Fibroblast of lung (primary cell): Measurements from ENCODE around the gene ERAS. TPM values are rescaled to one million over a fixed set of nuclear protein-coding genes. Genes with fewer than 3 reads are reported as not detected.

Experiments used
- DNase-seq, 2 donors: peaks; one replicate each; pipeline versions ENCODE4 v3.0.0 to v3.0.0-alpha.2; 2010; ENCODE audit warnings: low read depth in 2 of 2
- H2AFZ ChIP-seq: 2 replicates; pipeline ENCODE4 v1.5.1; 2012; ENCODE audit warnings: low read length, control low read depth, inconsistent platforms
- H3K27ac ChIP-seq: 2 replicates; pipeline ENCODE4 v1.5.1; 2011; ENCODE audit warnings: low read length, control low read depth; ENCODE audit not compliant: insufficient read depth
- H3K27me3 ChIP-seq: 2 replicates; pipeline ENCODE4 v1.5.1; 2011; ENCODE audit warnings: mild to moderate bottlenecking, low read length; ENCODE audit not compliant: control insufficient read depth, insufficient read depth
- H3K36me3 ChIP-seq: 2 replicates; pipeline ENCODE4 v1.5.1; 2011; ENCODE audit warnings: low read length; ENCODE audit not compliant: control insufficient read depth, insufficient read depth
- H3K4me1 ChIP-seq: 2 replicates; pipeline ENCODE4 v1.5.1; 2011; ENCODE audit warnings: low read length; ENCODE audit not compliant: control insufficient read depth, insufficient read depth; ENCODE audit errors: extremely low read depth
- H3K4me2 ChIP-seq: 2 replicates; pipeline ENCODE4 v1.5.1; 2011; ENCODE audit warnings: low read length, control low read depth; ENCODE audit not compliant: insufficient read depth; ENCODE audit errors: extremely low read depth
- H3K4me3 ChIP-seq, 4 experiments: fragments of 200-600 bp in 1 of 4; sonication (generic) in 1 of 4; replicated peaks in 1 of 4; 2 replicates each; pipeline ENCODE4 v1.5.1; 2011 to 2016; ENCODE audit warnings: low read length in 4 of 4, low read depth in 3 of 4, mild to moderate bottlenecking in 3 of 4, control low read depth in 2 of 4, inconsistent platforms in 1 of 4, mixed read lengths in 1 of 4; ENCODE audit not compliant: insufficient read depth in 1 of 4; ENCODE audit errors: control extremely low read depth in 1 of 4
- H3K79me2 ChIP-seq: 2 replicates; pipeline ENCODE4 v1.5.1; 2012; ENCODE audit warnings: mild to moderate bottlenecking, low read length, inconsistent platforms; ENCODE audit not compliant: control insufficient read depth, insufficient read depth
- H3K9ac ChIP-seq: 2 replicates; pipeline ENCODE4 v1.5.1; 2011; ENCODE audit warnings: mild to moderate bottlenecking, low read length, control low read depth; ENCODE audit not compliant: insufficient read depth
- H3K9me3 ChIP-seq: 2 replicates; pipeline ENCODE4 v1.5.1; 2012; ENCODE audit warnings: low read depth, low read length; ENCODE audit not compliant: control insufficient read depth, insufficient read depth
- H4K20me1 ChIP-seq: 2 replicates; pipeline ENCODE4 v1.5.1; 2011; ENCODE audit warnings: low read length; ENCODE audit not compliant: control insufficient read depth, insufficient read depth; ENCODE audit errors: extremely low read depth
- EZH2 ChIP-seq: IDR thresholded peaks from 2 replicates; pipeline ENCODE4 v1.5.1; 2012; ENCODE audit warnings: low read length, control low read depth, mild to moderate bottlenecking; ENCODE audit errors: missing control alignments
- polyA plus RNA-seq, 2 donors: library from polyadenylated mRNA; depleted of rRNA in 1 of 2; stranded (reverse) in 1 of 2; unstranded in 1 of 2; fragments of >200 nt; gene quantifications; 2 replicates each; pipeline ENCODE4 v1.2.1, GENCODE V29; 2011 to 2012; ENCODE audit warnings: missing spikeins in 1 of 2
- total RNA-seq: library from RNA; depleted of rRNA; stranded (reverse); fragments of >200 nt; gene quantifications from 2 replicates; pipeline ENCODE4 v1.2.1, GENCODE V29; 2014
- TF ChIP-seq, protein P1 (sequence below), 2 donors: IDR thresholded peaks in 1 of 2; conservative IDR thresholded peaks in 1 of 2; 1 replicate in 1 of 2; 2 replicates in 1 of 2; pipeline ENCODE4 v1.5.1; 2011 to 2012; ENCODE audit warnings: low read length in 2 of 2, control low read depth in 1 of 2, inconsistent platforms in 1 of 2, low read depth in 1 of 2, mild to moderate bottlenecking in 1 of 2

ERAS gene
- total and polyA plus RNA-seq, 2 donors (not counting 1 experiment from before 2014, with no cell fraction given), result 0.05 TPM; not detected in 1

DNA sequence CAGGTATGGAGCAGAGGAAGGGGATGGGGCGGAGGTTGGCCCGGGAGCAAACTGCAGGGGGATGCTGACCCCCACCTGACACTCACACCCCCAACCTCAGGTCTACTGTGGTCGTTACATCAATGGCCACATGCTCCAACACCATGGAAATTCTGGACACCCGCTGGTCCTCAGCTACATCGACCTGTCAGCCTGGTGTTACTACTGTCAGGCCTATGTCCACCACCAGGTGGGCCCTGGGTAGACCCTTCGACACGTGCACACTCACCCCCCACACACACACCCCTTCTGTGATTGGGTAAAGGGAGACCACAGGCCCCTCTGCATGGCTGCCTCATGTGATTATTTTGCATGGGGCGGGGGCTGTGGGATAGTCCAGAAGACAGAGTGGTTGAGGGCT, 2.2 kb upstream of the ERAS start:
- Histone ChIP-seq H3K4me1 (no peaks in the 10 kb centered on the region), H4K20me1 (no peaks in the 10 kb centered on the region), H3K79me2 (no peaks in the 10 kb centered on the region), H2AFZ (no peak overlapping the region), H3K27me3 (no peaks in the 10 kb centered on the region), H3K36me3 (no peaks in the 10 kb centered on the region), H3K9ac (no peak overlapping the region), H3K4me2 (no peak overlapping the region), H3K27ac (no peak overlapping the region), H3K4me3 (no peak overlapping the region), H3K9me3 (no peaks in the 10 kb centered on the region)
- TF ChIP-seq, protein P1, sequence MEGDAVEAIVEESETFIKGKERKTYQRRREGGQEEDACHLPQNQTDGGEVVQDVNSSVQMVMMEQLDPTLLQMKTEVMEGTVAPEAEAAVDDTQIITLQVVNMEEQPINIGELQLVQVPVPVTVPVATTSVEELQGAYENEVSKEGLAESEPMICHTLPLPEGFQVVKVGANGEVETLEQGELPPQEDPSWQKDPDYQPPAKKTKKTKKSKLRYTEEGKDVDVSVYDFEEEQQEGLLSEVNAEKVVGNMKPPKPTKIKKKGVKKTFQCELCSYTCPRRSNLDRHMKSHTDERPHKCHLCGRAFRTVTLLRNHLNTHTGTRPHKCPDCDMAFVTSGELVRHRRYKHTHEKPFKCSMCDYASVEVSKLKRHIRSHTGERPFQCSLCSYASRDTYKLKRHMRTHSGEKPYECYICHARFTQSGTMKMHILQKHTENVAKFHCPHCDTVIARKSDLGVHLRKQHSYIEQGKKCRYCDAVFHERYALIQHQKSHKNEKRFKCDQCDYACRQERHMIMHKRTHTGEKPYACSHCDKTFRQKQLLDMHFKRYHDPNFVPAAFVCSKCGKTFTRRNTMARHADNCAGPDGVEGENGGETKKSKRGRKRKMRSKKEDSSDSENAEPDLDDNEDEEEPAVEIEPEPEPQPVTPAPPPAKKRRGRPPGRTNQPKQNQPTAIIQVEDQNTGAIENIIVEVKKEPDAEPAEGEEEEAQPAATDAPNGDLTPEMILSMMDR (conservative IDR thresholded peaks at IDR 0.05 in 1 of 2, IDR thresholded peaks at IDR 0.05 in 1 of 2; ENCODE audit: low read depth in 1 of 2, low read length in 2 of 2), result no peak
- no peak for TF ChIP-seq EZH2
- DNase-seq, result no peak

DNA sequence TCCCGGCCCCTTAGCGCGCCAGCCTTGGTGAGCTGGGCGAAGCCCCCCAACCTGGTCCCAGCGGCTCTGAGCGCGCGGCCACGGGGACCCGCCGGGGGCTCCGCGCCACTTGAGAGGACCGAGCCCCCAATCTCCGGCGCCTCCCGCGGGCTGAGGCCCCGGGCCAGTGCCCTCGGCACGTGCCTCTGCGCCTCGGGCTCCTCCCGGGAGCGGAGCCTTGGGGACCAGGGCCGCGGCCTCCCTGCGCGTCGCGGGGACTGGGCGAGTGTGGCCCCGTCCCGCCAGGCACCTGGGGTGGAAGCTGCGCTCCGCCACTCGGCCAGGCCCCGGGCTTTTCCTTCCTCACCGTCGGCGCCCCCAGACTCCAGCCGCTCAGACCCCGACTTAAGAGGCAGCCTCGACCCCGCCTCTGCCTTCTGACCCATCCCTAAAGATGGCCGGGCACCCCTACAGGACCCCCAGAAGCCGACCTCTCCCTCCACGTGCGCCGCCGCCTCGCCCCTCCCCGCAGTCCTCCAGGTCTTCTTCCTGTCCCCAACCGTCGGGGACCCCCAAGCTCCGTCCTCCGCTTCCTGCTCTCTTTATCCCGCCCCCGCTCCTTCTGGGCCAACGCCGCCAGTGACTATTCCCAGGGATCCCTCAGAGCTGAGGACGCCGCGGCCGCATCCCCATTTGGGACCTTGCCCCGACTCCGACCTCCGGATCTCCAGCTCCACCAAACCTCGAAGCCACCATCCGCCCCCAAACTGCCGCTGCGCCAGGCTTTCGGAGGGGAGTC, 752 bp downstream of the ERAS start:
- no peak overlapping the region for H2AFZ ChIP-seq
- no peak for DNase-seq

DNA sequence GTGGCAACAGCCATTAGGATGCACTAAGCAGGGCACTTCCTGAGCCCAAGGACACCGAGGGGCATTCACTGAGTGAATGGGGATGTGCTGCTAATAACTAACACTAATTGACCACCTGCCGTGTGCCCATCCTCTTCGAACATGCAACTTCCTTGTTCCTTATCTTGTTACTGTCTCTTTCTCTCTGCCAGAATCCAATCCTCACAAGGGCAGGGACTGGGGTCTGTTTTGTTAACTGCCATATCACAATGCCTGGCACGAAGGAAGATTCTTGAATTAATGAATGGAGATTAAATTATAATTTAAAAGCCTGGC, 1.3 kb downstream of the ERAS start:
- Histone ChIP-seq H3K27me3 (peaks cover 7% of the 10 kb centered on the region), H2AFZ (no peak overlapping the region), H4K20me1 (no peaks in the 10 kb centered on the region), H3K4me2 (no peak overlapping the region), H3K4me3 (no peak overlapping the region), H3K27ac (no peak overlapping the region), H3K4me1 (no peaks in the 10 kb centered on the region), H3K9ac (no peak overlapping the region), H3K36me3 (no peaks in the 10 kb centered on the region), H3K79me2 (no peaks in the 10 kb centered on the region), H3K9me3 (no peaks in the 10 kb centered on the region)
- no peak for DNase-seq
- TF ChIP-seq, protein P1 (conservative IDR thresholded peaks at IDR 0.05 in 1 of 2, IDR thresholded peaks at IDR 0.05 in 1 of 2; ENCODE audit: low read depth in 1 of 2, low read length in 2 of 2), result no peak
- TF ChIP-seq EZH2, result no peak

More for the DNA sequence above, 752 bp downstream of the ERAS start:
- no peaks in the 10 kb centered on the region for H4K20me1 ChIP-seq
- H3K9ac ChIP-seq, result no peak overlapping the region
- no peaks in the 10 kb centered on the region for H3K4me1 ChIP-seq
- no peaks in the 10 kb centered on the region for H3K9me3 ChIP-seq
- no peak for TF ChIP-seq EZH2
- TF ChIP-seq, protein P1 (conservative IDR thresholded peaks at IDR 0.05 in 1 of 2, IDR thresholded peaks at IDR 0.05 in 1 of 2; ENCODE audit: low read depth in 1 of 2, low read length in 2 of 2), result no peak
- peaks cover 7% of the 10 kb centered on the region for H3K27me3 ChIP-seq
- no peak overlapping the region for H3K4me2 ChIP-seq
- no peaks in the 10 kb centered on the region for H3K79me2 ChIP-seq
- no peak overlapping the region for H3K4me3 ChIP-seq
- H3K36me3 ChIP-seq, result no peaks in the 10 kb centered on the region
- no peak overlapping the region for H3K27ac ChIP-seq
